Neural progenitor cell (in vitro differentiated cells): ENCODE results near the gene SMAD6. TPM values are rescaled to one million over a fixed set of nuclear protein-coding genes. Genes with fewer than 3 reads are reported as not detected.
A peak's percentile ranks its signal among the peaks of the same experiment; 100 is the strongest.

Experiments used
- DNase-seq: peaks from one replicate; pipeline ENCODE4 v3.0.0-alpha.2; 2016; ENCODE audit warnings: low spot score
- H2AFZ ChIP-seq: fragments of 200-600 bp; sonication (generic); replicated peaks from 2 replicates; pipeline ENCODE4 v1.6.1; 2016; ENCODE audit warnings: antibody characterized with exemption
- H3F3A ChIP-seq: fragments of 200-600 bp; sonication (generic); 2 replicates; pipeline ENCODE4 v1.6.1; 2016; ENCODE audit warnings: antibody characterized with exemption, low read depth
- H3K27ac ChIP-seq: fragments of 200-600 bp; sonication (generic); 2 replicates; pipeline ENCODE4 v1.5.1; 2016; ENCODE audit warnings: mild to moderate bottlenecking
- H3K27me3 ChIP-seq: fragments of 200-600 bp; sonication (generic); 2 replicates; pipeline ENCODE4 v1.6.1; 2016; ENCODE audit warnings: mild to moderate bottlenecking, moderate library complexity
- H3K36me3 ChIP-seq: fragments of 200-600 bp; sonication (generic); 2 replicates; pipeline ENCODE4 v1.5.1; 2016
- H3K4me1 ChIP-seq: fragments of 200-600 bp; sonication (generic); 2 replicates; pipeline ENCODE4 v1.6.1; 2016; ENCODE audit warnings: mixed run types
- H3K4me2 ChIP-seq: fragments of 200-600 bp; sonication (generic); 2 replicates; pipeline ENCODE4 v1.6.1; 2016
- H3K4me3 ChIP-seq: fragments of 200-600 bp; sonication (generic); 2 replicates; pipeline ENCODE4 v1.5.1; 2016
- H3K79me2 ChIP-seq: fragments of 200-600 bp; sonication (generic); 2 replicates; pipeline ENCODE4 v1.6.1; 2016; ENCODE audit warnings: low read depth
- H3K9ac ChIP-seq: fragments of 200-600 bp; sonication (generic); 2 replicates; pipeline ENCODE4 v1.6.1; 2016
- H3K9me3 ChIP-seq: fragments of 200-600 bp; sonication (generic); 2 replicates; pipeline ENCODE4 v1.5.1; 2016; ENCODE audit warnings: low read depth
- H4K20me1 ChIP-seq: fragments of 200-600 bp; sonication (generic); 2 replicates; pipeline ENCODE4 v1.6.1; 2016; ENCODE audit warnings: low read depth
- H3K27ac Mint-ChIP-seq: 3 replicates; pipeline ENCODE4 v1.8.0; 2021; ENCODE audit warnings: mixed read lengths
- H3K27me3 Mint-ChIP-seq: 2 replicates; pipeline ENCODE4 v1.8.0; 2022; ENCODE audit warnings: low read depth, mild to moderate bottlenecking, inconsistent platforms, moderate library complexity, mixed read lengths; ENCODE audit not compliant: insufficient read depth
- H3K36me3 Mint-ChIP-seq: 3 replicates; pipeline ENCODE4 v1.8.0; 2021; ENCODE audit warnings: mixed read lengths
- H3K4me1 Mint-ChIP-seq: 3 replicates; pipeline ENCODE4 v1.8.0; 2021; ENCODE audit warnings: mixed read lengths
- H3K4me3 Mint-ChIP-seq: 3 replicates; pipeline ENCODE4 v1.8.0; 2021; ENCODE audit warnings: mild to moderate bottlenecking, moderate library complexity, mixed read lengths
- H3K9me3 Mint-ChIP-seq: 3 replicates; pipeline ENCODE4 v1.8.0; 2020; ENCODE audit warnings: mixed read lengths
- CTCF ChIP-seq: fragments of 200-600 bp; sonication (generic); IDR thresholded peaks from 2 replicates; pipeline ENCODE4 v1.5.1; 2017; ENCODE audit warnings: antibody characterized with exemption, mild to moderate bottlenecking
- EZH2 ChIP-seq: fragments of 200-600 bp; sonication (generic); IDR thresholded peaks from 2 replicates; pipeline ENCODE4 v1.6.1; 2017; ENCODE audit warnings: antibody characterized with exemption, mild to moderate bottlenecking, moderate library complexity
- EZH2phosphoT487 ChIP-seq: fragments of 200-600 bp; sonication (generic); IDR thresholded peaks from 2 replicates; pipeline ENCODE4 v1.6.1; 2017; ENCODE audit warnings: antibody characterized with exemption
- total RNA-seq: library from RNA; depleted of rRNA; stranded (reverse); fragments of >200 nt; gene quantifications from 2 replicates; pipeline ENCODE4 v1.2.3, GENCODE V29; 2015; ENCODE audit warnings: low replicate concordance

Gene SMAD6
- total RNA-seq, 1 donor from 2014 or later, result 3.4 TPM

GRCh38 chr15:66721954-66722353 lies 19.9 kb downstream of the SMAD6 start:
- Histone ChIP-seq H3K4me2 (no peak overlapping the region), H3K27ac (no peak overlapping the region), H3K4me1 (peaks cover 5% of the 10 kb centered on the region), H3K79me2 (no peaks in the 10 kb centered on the region), H3K9ac (no peak overlapping the region), H3K9me3 (no peaks in the 10 kb centered on the region), H3K36me3 (no peaks in the 10 kb centered on the region), H2AFZ (no peak overlapping the region), H3F3A (no peaks in the 10 kb centered on the region), H4K20me1 (peaks cover 6% of the 10 kb centered on the region), H3K27me3 (no peaks in the 10 kb centered on the region), H3K4me3 (no peak overlapping the region)
- Mint-ChIP-seq H3K27ac (no peak overlapping the region), H3K27me3 (no peaks in the 10 kb centered on the region), H3K9me3 (no peaks in the 10 kb centered on the region), H3K4me1 (peaks cover 17% of the 10 kb centered on the region), H3K4me3 (no peak overlapping the region), H3K36me3 (peaks cover 12% of the 10 kb centered on the region)
- no peak for DNase-seq
- TF ChIP-seq EZH2phosphoT487, result no peak
- TF ChIP-seq CTCF, result no peak
- no peak for TF ChIP-seq EZH2

GRCh38 chr15:66722757-66723540 lies 20.9 kb downstream of the SMAD6 start:
- TF ChIP-seq EZH2phosphoT487 (no peak), CTCF (no peak)
- Mint-ChIP-seq H3K4me1 (peaks cover 17% of the 10 kb centered on the region), H3K36me3 (peaks cover 5% of the 10 kb centered on the region), H3K27ac (no peak overlapping the region), H3K4me3 (no peak overlapping the region), H3K27me3 (no peaks in the 10 kb centered on the region), H3K9me3 (no peaks in the 10 kb centered on the region)
- Histone ChIP-seq H3K9me3 (no peaks in the 10 kb centered on the region), H3K36me3 (no peaks in the 10 kb centered on the region), H3F3A (no peaks in the 10 kb centered on the region), H3K9ac (no peak overlapping the region), H3K27me3 (no peaks in the 10 kb centered on the region), H4K20me1 (peaks cover 6% of the 10 kb centered on the region), H3K4me3 (no peak overlapping the region), H3K4me1 (peaks cover 5% of the 10 kb centered on the region), H3K4me2 (no peak overlapping the region), H3K79me2 (no peaks in the 10 kb centered on the region), H3K27ac (no peak overlapping the region), H2AFZ (no peak overlapping the region)
- no peak for DNase-seq

- H4K20me1 ChIP-seq, result peaks cover 9% of the 10 kb centered on the region
- peaks cover 22% of the 10 kb centered on the region for H3K4me1 Mint-ChIP-seq
These were observed 22.0 kb downstream of the SMAD6 start for GRCh38 chr15:66723826-66724731.

More at GRCh38 chr15:66723826-66724731, 22.0 kb downstream of the SMAD6 start:
- peaks cover 5% of the 10 kb centered on the region for H3F3A ChIP-seq
- no peak overlapping the region for H3K27ac ChIP-seq
- no peak overlapping the region for H3K4me3 ChIP-seq
- TF ChIP-seq CTCF (no peak), EZH2phosphoT487 (no peak), EZH2 (no peak)
- H3K27me3 ChIP-seq, result no peaks in the 10 kb centered on the region
- no peak for DNase-seq
- no peak overlapping the region for H3K9ac ChIP-seq
- H3K27ac Mint-ChIP-seq, result peak overlapping the region; percentile 8
- H3K79me2 ChIP-seq, result no peaks in the 10 kb centered on the region
- H3K9me3 ChIP-seq, result no peaks in the 10 kb centered on the region
- H3K36me3 Mint-ChIP-seq, result peaks cover 2% of the 10 kb centered on the region
- H3K4me1 ChIP-seq, result peaks cover 5% of the 10 kb centered on the region
- H2AFZ ChIP-seq, result no peak overlapping the region
- no peak overlapping the region for H3K4me2 ChIP-seq
- H3K9me3 Mint-ChIP-seq, result no peaks in the 10 kb centered on the region
- no peaks in the 10 kb centered on the region for H3K27me3 Mint-ChIP-seq
- no peaks in the 10 kb centered on the region for H3K36me3 ChIP-seq
- H3K4me3 Mint-ChIP-seq, result no peak overlapping the region
